Measurements from ENCODE around the gene ALOX12B. TPM values are rescaled to one million over a fixed set of nuclear protein-coding genes. Genes with fewer than 3 reads are reported as not detected.

The ALOX12B gene
- total RNA-seq, 1 donor from 2014 or later = 0.35 TPM

- no peak for TF ChIP-seq CTCF (conservative IDR thresholded peaks at IDR 0.05; ENCODE audit: low read depth, low read length)
- no peak overlapping the region for H3K4me3 ChIP-seq (ENCODE audit: low read depth, low read length)
- no peak for DNase-seq (ENCODE audit: low read depth)
These were observed 38.8 kb downstream of the ALOX12B start for GRCh38 chr17:8048736-8049135.

GRCh38 chr17:8048236-8048635 lies 39.3 kb downstream of the ALOX12B start:
- TF ChIP-seq CTCF (conservative IDR thresholded peaks at IDR 0.05; ENCODE audit: low read depth, low read length) = no peak
- DNase-seq (ENCODE audit: low read depth) = no peak
- H3K4me3 ChIP-seq (ENCODE audit: low read depth, low read length) = no peak overlapping the region

GRCh38 chr17:8047769-8048110 lies 39.8 kb downstream of the ALOX12B start:
- TF ChIP-seq CTCF (conservative IDR thresholded peaks at IDR 0.05; ENCODE audit: low read depth, low read length) = no peak
- H3K4me3 ChIP-seq (ENCODE audit: low read depth, low read length) = no peak overlapping the region
- DNase-seq (ENCODE audit: low read depth) = no peak

GRCh38 chr17:8046929-8047768 lies 40.4 kb downstream of the ALOX12B start:
- no peak for DNase-seq (ENCODE audit: low read depth)
- no peak for TF ChIP-seq CTCF (conservative IDR thresholded peaks at IDR 0.05; ENCODE audit: low read depth, low read length)
- H3K4me3 ChIP-seq (ENCODE audit: low read depth, low read length) = no peak overlapping the region

GRCh38 chr17:8046306-8046928 lies 41.1 kb downstream of the ALOX12B start:
- no peak for TF ChIP-seq CTCF (conservative IDR thresholded peaks at IDR 0.05; ENCODE audit: low read depth, low read length)
- DNase-seq (ENCODE audit: low read depth) = no peak

GRCh38 chr17:8044819-8045810 lies 42.4 kb downstream of the ALOX12B start:
- no peak for TF ChIP-seq CTCF (conservative IDR thresholded peaks at IDR 0.05; ENCODE audit: low read depth, low read length)
- DNase-seq (ENCODE audit: low read depth) = no peak
- H3K4me3 ChIP-seq (ENCODE audit: low read depth, low read length) = no peak overlapping the region

More at GRCh38 chr17:8046306-8046928, 41.1 kb downstream of the ALOX12B start:
- H3K4me3 ChIP-seq (ENCODE audit: low read depth, low read length) = no peak overlapping the region
